GM18520 (cell line): Measurements from ENCODE around the gene TFRC.
"Not testable (repeated sequence)": the region's sequence is repeated elsewhere in the genome, so short reads cannot be mapped to it uniquely, and the experiment has no call there.

Source experiments
- ATAC-seq: cut with Tn5 transposase; IDR thresholded peaks from one replicate; pipeline ENCODE4 v1.9.1; 2021; ENCODE audit not compliant: unreplicated experiment

TFRC gene

DNA sequence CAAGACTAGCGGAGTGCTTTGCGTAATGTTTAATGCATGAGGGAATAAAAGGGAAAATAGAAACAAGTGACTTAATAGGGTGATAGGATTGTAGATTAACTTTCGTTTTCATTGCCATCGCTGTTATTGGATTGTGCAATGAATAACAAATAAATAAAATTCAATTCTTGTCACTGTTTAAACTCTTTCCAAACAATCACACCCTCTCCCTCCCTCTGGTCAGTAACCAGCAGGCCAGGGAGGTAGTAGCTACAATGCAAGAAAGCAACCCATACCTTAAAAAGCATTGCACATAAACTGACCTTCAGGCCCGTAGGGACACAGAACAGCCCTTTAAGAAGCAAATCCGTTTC, 705 bp upstream of the TFRC start:
- no peak for ATAC-seq

DNA sequence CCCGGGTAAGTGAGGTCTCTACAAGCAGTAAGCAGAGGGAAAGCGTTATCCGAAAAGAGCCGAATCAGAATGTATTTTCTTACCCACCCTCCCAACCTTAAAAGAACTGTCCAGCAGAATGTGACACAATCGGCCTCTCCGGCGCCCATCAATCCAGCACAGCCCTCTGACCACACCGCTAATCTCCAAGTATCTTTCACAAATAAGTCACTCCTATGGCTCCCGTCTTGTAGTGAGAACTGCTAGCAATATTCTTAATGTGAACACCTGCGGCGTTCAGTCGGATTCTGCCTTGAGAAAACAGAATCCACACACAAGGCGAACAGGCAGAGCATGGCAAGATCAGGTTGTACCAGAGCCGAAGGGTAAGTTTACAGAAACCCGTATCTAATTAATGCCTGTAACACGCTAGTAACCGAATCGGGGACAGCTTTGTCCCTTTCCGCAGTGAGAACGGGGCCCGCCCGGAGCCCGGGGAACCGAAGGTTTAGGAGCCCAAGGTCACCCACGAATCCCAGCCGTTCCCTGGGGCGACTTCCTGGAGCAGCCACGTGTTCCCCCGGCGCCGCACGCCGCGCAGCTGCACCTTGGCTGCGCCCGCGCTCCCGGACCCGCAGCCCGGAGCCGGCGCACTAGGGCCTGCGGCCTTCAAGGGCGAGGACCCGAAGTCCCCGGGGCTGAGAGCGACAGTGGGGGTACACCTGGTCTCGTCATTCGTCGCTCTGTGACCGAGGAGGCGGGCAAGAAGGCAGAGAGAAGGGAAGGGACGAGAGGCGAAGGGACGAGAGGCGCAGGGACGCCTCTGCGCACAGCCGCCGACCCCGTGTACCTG, 672 bp downstream of the TFRC start:
- ATAC-seq = peak; percentile 18

DNA sequence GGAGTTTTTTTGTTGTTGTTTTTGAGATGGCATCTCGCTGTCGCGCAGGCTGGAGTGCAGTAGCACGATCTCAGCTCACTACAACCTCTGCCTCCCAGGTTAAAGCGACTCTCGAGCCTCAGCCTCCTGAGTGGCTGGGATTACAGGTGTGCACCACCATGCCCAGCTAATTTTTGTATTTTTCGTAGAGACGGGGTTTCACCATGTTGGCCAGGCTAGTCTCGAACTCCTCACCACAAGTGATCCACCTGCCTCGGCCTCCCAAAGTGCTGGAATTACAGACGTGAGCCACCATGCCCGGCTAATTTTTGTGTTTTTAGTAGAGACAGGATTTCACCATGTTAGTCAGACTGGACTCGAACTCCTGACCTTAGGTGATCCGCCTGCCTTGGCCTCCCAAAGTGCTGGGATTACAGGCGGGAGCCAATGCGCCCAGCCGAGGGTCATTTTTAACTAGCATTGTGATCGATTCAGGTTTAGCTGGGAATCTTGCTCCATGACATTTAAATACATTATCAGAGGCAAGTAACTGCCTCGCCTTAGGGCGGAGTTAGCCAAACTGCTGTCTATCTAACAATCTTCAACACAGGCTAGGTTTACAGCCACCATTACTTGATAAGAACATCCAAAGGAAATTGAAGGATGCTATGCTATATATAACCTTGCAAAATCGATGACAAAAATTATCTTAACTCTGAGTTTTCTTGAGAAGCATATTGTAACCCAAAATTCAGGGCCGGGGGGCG, 1.6 kb downstream of the TFRC start:
- not testable (repeated sequence) for ATAC-seq

DNA sequence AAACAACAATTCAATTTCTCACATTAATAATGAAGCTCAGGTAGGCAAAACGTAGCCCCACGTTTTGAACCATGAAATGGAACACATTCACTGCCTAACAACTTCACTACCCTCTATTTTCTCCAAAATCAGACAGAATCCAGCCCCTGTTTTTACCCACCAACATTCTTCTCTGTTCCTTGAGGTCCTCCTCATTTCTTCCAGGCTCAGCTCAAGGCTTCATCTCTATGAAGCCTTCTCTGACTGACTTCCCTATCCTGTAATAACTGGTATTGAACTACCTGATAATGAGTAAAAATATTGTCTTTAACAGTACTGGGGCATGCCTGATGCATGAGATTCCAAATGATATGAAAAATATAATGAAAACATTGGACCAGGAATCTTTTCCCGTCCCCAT, 2.2 kb downstream of the TFRC start:
- no peak for ATAC-seq

DNA sequence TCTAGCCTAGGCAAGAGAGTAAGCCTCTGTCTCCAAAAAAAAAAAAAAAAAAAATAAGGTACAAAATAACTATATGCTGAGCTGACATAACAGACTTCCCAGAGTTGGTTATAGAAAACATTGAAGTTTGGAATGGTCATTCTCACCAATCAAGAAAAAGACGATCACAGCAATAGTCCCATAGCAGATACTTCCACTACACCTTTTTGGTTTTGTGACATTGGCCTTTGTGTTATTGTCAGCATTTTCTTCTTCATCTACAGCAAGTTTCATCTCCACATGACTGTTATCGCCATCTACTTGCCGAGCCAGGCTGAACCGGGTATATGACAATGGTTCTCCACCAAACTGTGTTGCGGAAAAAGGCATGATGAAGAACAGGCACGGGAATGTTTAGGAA, 6.9 kb downstream of the TFRC start:
- no peak for ATAC-seq

DNA sequence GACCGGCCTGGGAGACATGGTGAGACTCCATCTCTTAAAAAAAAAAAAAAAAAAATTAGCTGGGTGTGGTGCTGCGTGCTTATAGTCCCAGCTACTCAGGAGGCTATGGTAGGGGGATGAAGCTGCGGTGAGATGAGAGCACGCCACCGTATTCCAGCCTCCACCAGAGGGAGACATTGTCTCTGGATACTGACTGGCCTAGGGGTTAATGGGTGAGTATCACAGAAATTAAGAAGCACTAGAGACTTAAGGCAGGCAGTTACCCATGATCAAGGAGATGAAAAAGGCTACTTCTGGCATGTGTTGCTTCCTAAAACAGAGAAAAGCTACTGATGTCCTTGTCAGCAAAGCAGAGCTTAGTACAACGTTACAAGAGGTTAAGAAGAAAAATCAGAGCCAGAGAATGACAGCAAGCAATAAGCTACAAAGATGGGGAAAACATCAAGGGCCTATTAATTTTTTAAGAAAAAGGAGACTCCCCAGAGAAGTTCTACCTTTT, 8.6 kb downstream of the TFRC start:
- ATAC-seq = no peak

DNA sequence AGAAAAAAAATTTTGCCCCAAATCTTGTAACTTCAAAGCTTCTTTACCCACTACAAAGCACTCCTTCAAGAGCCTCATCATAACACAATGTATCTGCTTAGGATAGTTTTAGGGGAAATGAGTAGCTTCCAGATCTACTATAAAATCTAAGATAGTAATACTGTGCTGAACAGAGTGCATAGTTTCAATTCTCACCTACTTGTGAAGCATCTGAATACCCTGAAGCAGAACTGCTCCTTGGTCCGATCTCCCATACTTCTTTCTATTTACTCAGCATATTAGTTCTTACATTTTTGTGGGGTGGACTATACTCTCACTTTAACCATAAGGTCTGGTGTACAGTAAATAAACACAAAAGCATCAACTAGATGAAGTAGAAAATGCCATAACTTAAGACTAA, 9.6 kb downstream of the TFRC start:
- no peak for ATAC-seq

DNA sequence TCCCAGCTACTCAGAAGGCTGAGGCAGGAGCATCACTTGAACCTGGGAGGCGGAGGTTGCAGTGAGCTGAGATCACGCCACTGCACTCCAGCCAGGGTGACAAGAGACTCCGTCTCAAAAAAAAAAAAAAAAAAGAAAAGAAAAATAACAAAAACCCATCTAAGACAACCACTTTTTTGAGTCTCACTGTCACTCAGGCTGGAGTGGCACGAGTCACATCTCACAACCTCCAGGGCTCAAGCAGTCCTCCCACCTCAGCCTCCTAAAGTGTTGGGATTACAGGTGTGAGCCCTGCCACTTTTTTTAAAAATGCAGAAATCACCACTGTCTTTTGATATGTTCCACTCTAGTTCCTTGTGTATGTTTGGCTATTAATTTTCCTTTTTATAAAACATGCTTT, 13.1 kb downstream of the TFRC start:
- ATAC-seq = not testable (repeated sequence)

DNA sequence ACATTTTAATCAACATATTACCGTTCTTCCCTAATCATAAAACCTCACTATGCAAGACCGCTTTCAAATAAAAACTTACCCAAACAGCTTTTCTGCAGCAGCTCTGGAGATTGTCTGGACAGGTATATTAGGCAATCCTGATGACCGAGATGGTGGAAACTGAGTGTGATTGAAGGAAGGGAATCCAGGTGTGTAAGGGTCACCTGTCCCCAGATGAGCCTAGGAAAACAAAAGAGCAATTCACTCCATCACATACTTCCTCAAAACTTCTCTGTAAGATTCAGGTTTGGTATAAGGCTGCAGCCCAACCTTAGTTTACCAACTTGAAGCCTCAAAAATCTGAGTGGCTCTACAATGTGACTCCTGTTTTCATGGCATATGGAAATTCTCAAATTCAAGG, 14.5 kb downstream of the TFRC start:
- no peak for ATAC-seq

DNA sequence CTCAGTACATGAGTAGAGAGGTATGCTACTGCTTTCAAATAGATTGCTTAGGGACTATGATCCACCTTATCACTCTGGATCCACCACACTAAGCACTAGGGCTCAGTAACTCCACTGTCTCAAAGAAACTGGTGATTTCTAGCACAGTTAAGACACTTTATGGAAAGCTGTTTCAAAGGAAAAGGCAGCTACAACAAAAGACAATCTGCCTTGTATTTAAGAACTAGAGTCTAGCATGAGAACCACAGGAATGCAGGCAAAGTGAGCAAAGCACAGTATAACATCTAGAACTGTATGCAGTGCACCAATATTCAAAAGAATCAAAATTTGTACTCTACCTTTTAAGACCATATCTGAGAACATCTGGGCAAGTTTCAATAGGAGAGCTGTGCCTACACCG, 17.9 kb downstream of the TFRC start:
- no peak for ATAC-seq

DNA sequence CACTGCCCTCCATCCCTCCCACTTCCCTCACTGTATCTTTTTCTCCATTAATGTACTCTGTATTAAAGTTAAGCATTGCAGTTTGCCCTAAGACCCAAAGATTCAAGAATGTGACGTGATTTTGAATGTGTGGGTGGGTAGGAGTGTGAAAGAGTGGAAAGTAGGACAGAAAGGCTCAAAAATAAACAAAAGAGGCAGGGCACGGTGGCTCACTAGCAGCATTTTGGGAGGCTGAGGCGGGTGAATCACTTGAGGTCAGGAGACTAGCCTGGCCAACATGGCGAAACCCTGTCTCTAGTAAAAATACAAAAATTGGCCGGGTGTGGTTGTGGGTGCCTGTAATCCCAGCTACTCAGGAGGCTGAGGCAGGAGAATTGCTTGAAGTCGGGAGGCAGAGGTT, 18.4 kb downstream of the TFRC start:
- ATAC-seq = no peak

DNA sequence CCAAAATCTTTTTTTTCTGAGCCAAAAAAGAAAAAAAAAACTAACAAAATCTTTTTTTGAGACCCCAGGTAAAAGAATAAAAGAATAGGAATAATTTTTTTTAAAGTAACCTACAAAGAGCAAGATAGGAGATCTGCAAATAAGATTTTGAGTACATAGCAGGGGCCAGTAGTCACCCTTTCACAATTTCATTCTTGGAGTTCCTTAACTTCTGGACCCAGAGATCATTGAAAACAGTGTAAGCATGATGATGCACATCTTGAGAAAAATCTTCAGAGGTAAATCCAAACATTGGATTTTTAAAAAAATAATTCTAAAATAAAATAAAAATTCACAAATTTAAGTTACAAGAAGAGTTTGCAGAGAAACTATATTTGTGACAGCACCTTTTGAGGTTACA, 18.8 kb downstream of the TFRC start:
- no peak for ATAC-seq

DNA sequence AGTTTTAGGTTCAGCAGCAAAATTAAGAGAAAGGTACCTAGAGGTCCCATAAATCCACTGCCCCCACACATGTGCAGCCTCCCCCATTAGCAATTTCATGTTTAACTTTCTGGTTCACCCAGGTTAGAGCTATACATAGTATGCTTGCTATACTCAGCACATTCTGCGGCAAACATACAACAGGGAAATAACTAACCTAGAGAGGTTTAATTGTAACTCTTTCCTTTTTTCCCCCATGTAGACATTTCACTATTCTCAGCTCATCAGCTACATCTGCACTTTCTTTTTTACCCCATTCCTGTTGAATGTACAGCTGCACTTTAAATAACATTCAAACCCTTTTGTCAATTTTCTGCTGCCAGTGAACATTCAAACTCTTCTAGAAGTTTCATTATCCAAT, 21.1 kb downstream of the TFRC start:
- no peak for ATAC-seq

DNA sequence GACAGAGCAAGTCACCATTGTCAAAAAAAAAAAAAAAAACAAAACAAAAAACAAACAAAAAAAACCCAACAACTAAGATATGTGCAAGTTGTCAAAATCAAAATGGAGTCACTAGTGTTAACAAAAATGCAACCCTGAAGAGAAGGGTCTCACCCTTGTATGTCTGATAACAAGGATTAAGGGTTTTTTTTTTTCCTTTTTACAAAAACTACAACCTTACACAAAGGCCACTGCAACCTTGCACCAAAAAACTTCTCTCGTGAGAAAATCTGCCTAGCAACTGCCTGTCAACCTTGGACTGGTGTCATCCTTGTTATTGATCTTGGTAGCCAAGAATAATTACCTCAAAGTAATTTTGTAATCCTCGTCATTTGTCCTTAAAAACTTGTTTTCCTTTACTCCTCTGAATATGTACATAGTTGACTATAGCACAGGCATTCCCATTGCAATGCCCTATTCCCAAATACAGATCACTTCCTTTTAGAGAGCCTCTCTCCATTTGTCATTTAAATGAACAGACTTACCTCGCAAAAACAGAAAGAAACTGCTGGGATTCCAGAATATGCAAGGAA, 24.0 kb downstream of the TFRC start:
- no peak for ATAC-seq

DNA sequence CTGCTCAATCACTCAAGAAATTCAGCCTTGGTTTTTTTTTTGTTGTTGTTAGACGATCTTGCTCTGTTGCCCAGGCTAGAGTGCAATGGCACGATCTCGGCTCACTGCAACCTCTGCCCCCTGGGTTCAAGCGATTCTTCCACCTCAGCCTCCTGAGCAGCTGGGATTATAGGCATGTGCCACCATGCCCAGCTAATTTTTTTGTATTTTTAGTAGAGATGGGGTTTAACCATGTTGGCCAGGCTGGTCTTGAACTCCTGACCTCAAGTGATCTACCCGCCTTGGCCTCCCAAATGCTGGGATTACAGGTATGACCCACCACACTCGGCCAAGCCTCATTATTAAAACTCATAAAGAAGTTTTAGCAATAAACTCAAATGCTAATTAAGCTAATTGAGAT, 25.5 kb downstream of the TFRC start:
- ATAC-seq = not testable (repeated sequence)

DNA sequence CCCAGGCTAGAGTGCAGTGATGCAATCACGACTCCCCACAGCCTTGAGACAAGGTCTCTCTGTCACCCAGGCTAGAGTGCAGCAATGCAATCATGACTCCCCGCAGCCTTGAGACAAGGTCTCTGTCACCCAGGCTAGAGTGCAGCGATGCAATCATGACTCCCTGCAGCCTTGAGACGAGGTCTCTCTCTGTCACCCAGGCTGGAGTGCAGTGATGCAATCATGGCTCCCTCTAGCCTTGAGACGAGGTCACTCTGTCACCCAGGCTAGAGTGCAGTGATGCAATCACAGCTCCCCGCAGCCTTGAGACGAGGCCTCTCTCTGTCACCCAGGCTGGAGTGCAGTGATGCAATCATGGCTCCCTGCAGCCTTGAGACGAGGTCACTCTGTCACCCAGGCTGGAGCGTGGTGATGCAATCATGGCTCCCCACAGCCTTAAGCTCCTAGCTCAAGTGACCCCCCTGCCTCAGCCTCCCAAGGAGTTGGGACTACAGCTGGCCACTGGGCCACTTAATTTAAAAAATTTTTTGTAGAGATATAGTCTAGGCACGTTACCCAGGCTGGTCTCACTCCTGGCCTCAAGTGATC, 26.1 kb downstream of the TFRC start:
- ATAC-seq = no peak

DNA sequence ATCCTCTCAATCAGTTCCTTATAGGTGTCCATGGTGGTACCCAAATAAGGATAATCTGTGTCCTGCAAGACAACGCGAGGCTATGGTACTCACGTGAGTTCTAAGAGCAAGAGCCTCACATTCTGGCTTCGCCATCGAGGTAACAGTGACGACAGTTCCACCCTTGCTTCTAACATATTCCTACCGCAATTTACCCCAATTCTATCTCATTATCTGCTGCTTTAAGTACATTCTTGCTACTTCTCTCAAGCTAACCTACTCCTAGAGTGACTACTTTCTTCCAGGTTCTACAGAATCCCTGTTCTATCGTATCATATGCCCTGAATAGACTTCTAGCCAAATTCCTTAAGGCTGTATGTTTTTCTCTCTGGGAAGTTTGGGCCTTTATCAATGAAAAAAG, 26.6 kb downstream of the TFRC start:
- ATAC-seq = no peak

DNA sequence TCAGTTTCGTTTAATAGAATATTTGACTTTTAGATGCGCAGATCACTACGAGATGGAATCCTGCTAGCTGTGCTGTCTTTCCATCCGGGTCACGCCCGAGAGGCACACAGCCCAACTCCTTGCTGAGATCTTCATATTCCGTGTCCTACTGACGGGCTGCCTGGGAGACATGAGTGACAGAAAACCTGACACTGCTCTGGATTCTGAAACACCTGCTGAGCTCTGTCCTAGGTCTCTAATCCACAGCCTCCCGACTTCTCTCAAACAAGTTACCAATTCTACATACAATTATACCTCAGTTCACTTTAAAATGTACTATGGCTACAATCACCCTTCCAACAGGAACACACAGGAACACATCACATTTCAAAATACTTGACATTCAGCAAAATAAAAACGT, 27.2 kb downstream of the TFRC start:
- ATAC-seq = no peak

DNA sequence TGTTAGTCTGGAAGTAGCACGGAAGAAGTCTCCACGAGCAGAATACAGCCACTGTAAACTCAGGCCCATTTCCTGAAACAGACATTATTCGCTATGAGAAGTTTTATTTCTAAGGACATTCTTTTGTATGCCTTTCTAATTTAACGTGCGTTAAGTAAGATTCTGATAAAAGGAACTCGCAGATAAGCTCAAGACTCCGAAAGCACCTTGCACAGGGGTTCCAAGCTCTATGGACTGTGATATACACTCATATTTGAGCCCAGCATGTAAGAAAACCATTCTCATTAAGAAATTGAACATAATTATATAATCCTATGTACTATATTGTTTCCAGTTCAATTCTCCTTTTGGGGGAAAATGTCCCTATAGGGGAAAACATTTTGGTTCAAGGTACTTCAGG, 28.4 kb downstream of the TFRC start:
- ATAC-seq = no peak

DNA sequence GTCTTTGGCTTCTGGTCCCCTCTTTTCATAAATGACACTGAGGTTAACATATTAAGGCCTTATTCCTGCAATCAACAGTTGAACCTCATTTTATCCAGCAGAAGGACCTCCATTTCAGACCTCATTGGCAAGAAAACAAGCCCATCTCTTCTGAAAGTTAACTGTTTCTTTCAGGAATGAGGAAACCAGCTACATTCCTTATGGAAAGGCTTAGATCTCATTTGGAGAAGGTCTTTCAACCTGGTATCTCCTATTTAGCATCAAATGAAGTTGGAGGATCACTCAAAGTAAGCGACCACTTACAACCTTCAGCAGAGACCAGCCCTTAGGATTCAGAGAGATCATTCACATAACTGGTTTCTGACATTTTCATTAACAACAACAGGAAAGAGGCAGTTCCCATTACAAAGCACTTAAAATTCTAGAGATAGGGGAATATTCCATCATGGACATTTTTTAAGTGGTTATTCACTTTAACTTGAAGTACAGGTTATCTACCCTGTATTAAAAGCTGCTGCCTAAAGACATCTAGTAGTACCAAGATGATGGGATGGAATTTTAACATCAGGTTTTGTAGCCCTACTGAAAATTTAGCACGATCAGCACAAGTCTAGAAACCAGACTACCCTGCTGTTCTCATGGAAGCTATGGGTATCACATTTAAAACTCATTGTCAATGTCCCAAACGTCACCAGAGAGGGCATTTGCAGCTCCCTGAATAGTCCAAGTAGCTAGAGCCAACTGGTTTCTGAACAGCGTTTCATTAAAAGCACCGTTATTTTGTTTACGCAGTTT, 30.4 kb downstream of the TFRC start:
- ATAC-seq = no peak

DNA sequence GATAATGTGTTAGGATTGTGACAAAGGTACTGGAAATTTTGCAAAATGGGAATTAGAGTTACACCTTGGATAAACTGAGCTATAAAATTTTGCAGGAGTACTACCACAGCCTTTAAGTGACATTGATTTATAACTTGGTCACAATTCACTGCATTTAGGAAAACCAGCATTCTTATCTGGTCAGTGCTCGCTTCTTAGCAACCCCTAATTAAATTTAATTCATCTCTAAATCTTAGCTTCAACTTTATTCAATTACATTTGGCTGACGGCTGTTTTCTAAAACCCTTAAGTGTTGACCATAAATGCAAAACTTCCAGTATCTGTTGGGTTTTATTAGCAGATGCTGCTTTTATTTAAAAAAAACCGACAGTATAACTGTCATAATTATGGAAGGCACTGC, 31.3 kb downstream of the TFRC start:
- no peak for ATAC-seq
